CD14-positive monocyte (primary cell): ENCODE data around the gene SKOR1. TPM values are rescaled to one million over a fixed set of nuclear protein-coding genes. Genes with fewer than 3 reads are reported as not detected.

Experiments used
- DNase-seq, 3 donors: peaks; one replicate each; pipeline ENCODE4 v3.0.0-alpha.2; 2011 to 2022
- H2AFZ ChIP-seq: 2 replicates; pipeline ENCODE4 v1.6.0; 2012; ENCODE audit warnings: mild to moderate bottlenecking, low read depth, low read length, inconsistent platforms; ENCODE audit not compliant: insufficient read depth, poor library complexity, severe bottlenecking
- H3K27ac ChIP-seq, 2 donors: 1 replicate in 1 of 2; 2 replicates in 1 of 2; pipeline ENCODE4 v1.5.1; 2012 to 2013; ENCODE audit warnings: low read length in 2 of 2, control low read depth in 1 of 2, inconsistent platforms in 1 of 2, low read depth in 1 of 2, mild to moderate bottlenecking in 1 of 2
- H3K27me3 ChIP-seq, 2 donors: one replicate each; pipeline versions ENCODE4 v1.6.0 to v1.6.1; 2011 to 2013; ENCODE audit warnings: low read length in 2 of 2; ENCODE audit not compliant: control insufficient read depth in 2 of 2, insufficient read depth in 2 of 2
- H3K36me3 ChIP-seq, 2 donors: replicated peaks in 1 of 2; 1 replicate in 1 of 2; 2 replicates in 1 of 2; pipeline versions ENCODE4 v1.5.1 to v1.6.1; 2012 to 2013; ENCODE audit warnings: low read length in 2 of 2, control low read depth in 1 of 2, inconsistent platforms in 1 of 2, mild to moderate bottlenecking in 1 of 2; ENCODE audit not compliant: insufficient read depth in 2 of 2, control insufficient read depth in 1 of 2
- H3K4me1 ChIP-seq, 2 donors: 1 replicate in 1 of 2; 2 replicates in 1 of 2; pipeline versions ENCODE4 v1.5.1 to v1.6.1; 2012 to 2013; ENCODE audit warnings: low read length in 2 of 2, control low read depth in 1 of 2, inconsistent platforms in 1 of 2, mild to moderate bottlenecking in 1 of 2, moderate library complexity in 1 of 2; ENCODE audit not compliant: insufficient read depth in 2 of 2, control insufficient read depth in 1 of 2
- H3K4me2 ChIP-seq: replicated peaks from 2 replicates; pipeline ENCODE3; 2012; ENCODE audit warnings: low read length, moderate library complexity, mild to moderate bottlenecking; ENCODE audit not compliant: poor library complexity, severe bottlenecking; ENCODE audit errors: extremely low read depth
- H3K4me3 ChIP-seq, 3 experiments: fragments of 200-600 bp in 1 of 3; sonication (generic) in 1 of 3; replicated peaks in 1 of 3; 1 replicate in 2 of 3; 2 replicates in 1 of 3; pipeline ENCODE4 v1.5.1; 2011 to 2013; ENCODE audit warnings: low read length in 3 of 3, mild to moderate bottlenecking in 3 of 3, control low read depth in 2 of 3, low read depth in 2 of 3, inconsistent platforms in 1 of 3, moderate library complexity in 1 of 3
- H3K79me2 ChIP-seq: 2 replicates; pipeline ENCODE4 v1.6.0; 2012; ENCODE audit warnings: mild to moderate bottlenecking, control low read depth, inconsistent platforms, low read length, moderate library complexity; ENCODE audit not compliant: insufficient read depth
- H3K9ac ChIP-seq: 2 replicates; pipeline ENCODE4 v1.6.0; 2017; ENCODE audit warnings: low read length, mild to moderate bottlenecking; ENCODE audit not compliant: insufficient read depth, poor library complexity, severe bottlenecking
- H3K9me3 ChIP-seq, 2 donors: replicated peaks in 1 of 2; 1 replicate in 1 of 2; 2 replicates in 1 of 2; pipeline versions ENCODE4 v1.5.1 to v1.6.1; 2012 to 2013; ENCODE audit warnings: low read length in 2 of 2, control low read depth in 1 of 2; ENCODE audit not compliant: control insufficient read depth in 1 of 2, insufficient read depth in 1 of 2
- H4K20me1 ChIP-seq: 2 replicates; pipeline ENCODE4 v1.6.0; 2012; ENCODE audit warnings: mild to moderate bottlenecking, low read length, control low read depth, moderate library complexity; ENCODE audit not compliant: insufficient read depth
- H3K27ac Mint-ChIP-seq, 7 donors: one replicate each; pipeline ENCODE4 v1.8.0; 2020; ENCODE audit warnings: mild to moderate bottlenecking in 7 of 7, mixed read lengths in 7 of 7, moderate library complexity in 6 of 7, inconsistent platforms in 2 of 7
- H3K27me3 Mint-ChIP-seq, 3 donors: one replicate each; pipeline ENCODE4 v1.8.0; 2021 to 2022; ENCODE audit warnings: low read depth in 3 of 3, mild to moderate bottlenecking in 3 of 3, mixed read lengths in 3 of 3, moderate library complexity in 3 of 3, inconsistent platforms in 1 of 3
- H3K36me3 Mint-ChIP-seq, 2 donors: one replicate each; pipeline ENCODE4 v1.8.0; 2020; ENCODE audit warnings: mixed read lengths in 2 of 2, inconsistent platforms in 1 of 2, mild to moderate bottlenecking in 1 of 2
- H3K4me1 Mint-ChIP-seq: one replicate; pipeline ENCODE4 v1.8.0; 2020; ENCODE audit warnings: mild to moderate bottlenecking, mixed read lengths
- H3K4me3 Mint-ChIP-seq, 2 donors: one replicate each; pipeline ENCODE4 v1.8.0; 2020; ENCODE audit warnings: mild to moderate bottlenecking in 2 of 2, mixed read lengths in 2 of 2, moderate library complexity in 1 of 2
- H3K9me3 Mint-ChIP-seq, 7 donors: one replicate each; pipeline ENCODE4 v1.8.0; 2020 to 2022; ENCODE audit warnings: mixed read lengths in 7 of 7, mild to moderate bottlenecking in 6 of 7, moderate library complexity in 6 of 7, inconsistent platforms in 2 of 7
- WGBS: methylation state at CpG from one replicate; pipeline ENCODE4 v1.1.5; 2013; ENCODE audit warnings: missing lambda C conversion rate; ENCODE audit not compliant: insufficient coverage; 5-methylcytosine and 5-hydroxymethylcytosine counted together
- intact Hi-C, 2 donors: fragments of 100-400 bp; cut with micrococcal nuclease; formaldehyde crosslinking; loops; one replicate each; pipeline versions ENCODE4 v1.15.0 to v1.15.1; 2023
- polyA plus RNA-seq, 3 donors: library from polyadenylated mRNA; depleted of rRNA in 1 of 3; unstranded in 2 of 3; stranded (reverse) in 1 of 3; fragments of 300-500 nt in 2 of 3; fragments of >200 nt in 1 of 3; fragmentation: Illumina TruSeq in 2 of 3; gene quantifications; 1 replicate in 2 of 3; 2 replicates in 1 of 3; pipeline ENCODE4 v1.2.3, GENCODE V29; 2012 to 2021
- TF ChIP-seq, protein P1 (sequence below): fragments of 200-600 bp; IDR thresholded peaks from one replicate; pipeline ENCODE4 v1.8.0; 2022; ENCODE audit warnings: antibody characterized with exemption, mild to moderate bottlenecking

SKOR1 gene
- polyA plus RNA-seq, 3 donors, result 0.23 TPM; not detected in 2

DNA sequence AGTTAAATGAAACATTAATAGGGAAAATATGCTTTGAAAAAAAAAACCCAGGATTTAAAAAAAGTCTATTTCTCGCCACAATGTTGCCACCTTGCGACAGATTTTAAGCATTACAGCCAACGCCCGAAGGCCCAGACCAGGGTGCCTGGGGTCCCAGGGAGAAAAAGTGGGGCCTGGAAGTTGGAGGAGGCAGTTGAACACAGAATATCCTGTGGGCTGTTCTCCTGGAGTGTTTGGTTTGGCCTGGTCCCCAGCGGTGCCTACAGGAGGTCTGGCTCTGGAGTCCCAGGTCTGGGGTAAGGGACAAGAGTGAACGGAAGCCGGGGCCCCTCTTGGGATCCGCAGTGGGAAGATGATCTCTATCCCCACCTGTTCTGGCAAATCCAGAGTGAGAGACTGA lies 11.2 kb downstream of the SKOR1 start:
- Histone ChIP-seq H3K9me3 (peaks cover 0 to 18% of the 10 kb centered on the region in 2 donors), H3K4me2 (peak overlapping the region; percentile 84), H4K20me1 (no peaks in the 10 kb centered on the region), H3K36me3 (no peaks in the 10 kb centered on the region), H3K27ac (no peak overlapping the region), H3K79me2 (no peaks in the 10 kb centered on the region), H3K4me1 (peaks cover 57 to 78% of the 10 kb centered on the region in 2 donors), H3K27me3 (peaks cover 41 to 52% of the 10 kb centered on the region in 2 donors), H2AFZ (no peak overlapping the region), H3K4me3 (peak overlapping the region in 1 of 3 experiments; percentile 71), H3K9ac (no peak overlapping the region)
- intact Hi-C loops, result loop anchor here (10.0 kb wide), 1 partner anchor 312 kb away; the partner anchor contains the start of gene C15orf61 (in 2 of the 2)
- peak in 2 of 3 donors; percentile 43 to 51 for DNase-seq
- 29% methylated on average over 7 of the region's 8 CpGs for WGBS
- peaks cover 9% of the 10 kb centered on the region in 2 donors for H3K36me3 Mint-ChIP-seq
- TF ChIP-seq, protein P1, sequence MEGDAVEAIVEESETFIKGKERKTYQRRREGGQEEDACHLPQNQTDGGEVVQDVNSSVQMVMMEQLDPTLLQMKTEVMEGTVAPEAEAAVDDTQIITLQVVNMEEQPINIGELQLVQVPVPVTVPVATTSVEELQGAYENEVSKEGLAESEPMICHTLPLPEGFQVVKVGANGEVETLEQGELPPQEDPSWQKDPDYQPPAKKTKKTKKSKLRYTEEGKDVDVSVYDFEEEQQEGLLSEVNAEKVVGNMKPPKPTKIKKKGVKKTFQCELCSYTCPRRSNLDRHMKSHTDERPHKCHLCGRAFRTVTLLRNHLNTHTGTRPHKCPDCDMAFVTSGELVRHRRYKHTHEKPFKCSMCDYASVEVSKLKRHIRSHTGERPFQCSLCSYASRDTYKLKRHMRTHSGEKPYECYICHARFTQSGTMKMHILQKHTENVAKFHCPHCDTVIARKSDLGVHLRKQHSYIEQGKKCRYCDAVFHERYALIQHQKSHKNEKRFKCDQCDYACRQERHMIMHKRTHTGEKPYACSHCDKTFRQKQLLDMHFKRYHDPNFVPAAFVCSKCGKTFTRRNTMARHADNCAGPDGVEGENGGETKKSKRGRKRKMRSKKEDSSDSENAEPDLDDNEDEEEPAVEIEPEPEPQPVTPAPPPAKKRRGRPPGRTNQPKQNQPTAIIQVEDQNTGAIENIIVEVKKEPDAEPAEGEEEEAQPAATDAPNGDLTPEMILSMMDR, result peak; percentile 92
- H3K4me1 Mint-ChIP-seq, result peaks cover 69% of the 10 kb centered on the region
- H3K27ac Mint-ChIP-seq, result no peak overlapping the region
- H3K9me3 Mint-ChIP-seq, result peaks cover 0 to 20% (median 6%) of the 10 kb centered on the region in 7 donors
- peak overlapping the region; percentile 79 to 92 for H3K4me3 Mint-ChIP-seq
- H3K27me3 Mint-ChIP-seq, result peaks cover 48 to 63% (median 55%) of the 10 kb centered on the region in 3 donors

DNA sequence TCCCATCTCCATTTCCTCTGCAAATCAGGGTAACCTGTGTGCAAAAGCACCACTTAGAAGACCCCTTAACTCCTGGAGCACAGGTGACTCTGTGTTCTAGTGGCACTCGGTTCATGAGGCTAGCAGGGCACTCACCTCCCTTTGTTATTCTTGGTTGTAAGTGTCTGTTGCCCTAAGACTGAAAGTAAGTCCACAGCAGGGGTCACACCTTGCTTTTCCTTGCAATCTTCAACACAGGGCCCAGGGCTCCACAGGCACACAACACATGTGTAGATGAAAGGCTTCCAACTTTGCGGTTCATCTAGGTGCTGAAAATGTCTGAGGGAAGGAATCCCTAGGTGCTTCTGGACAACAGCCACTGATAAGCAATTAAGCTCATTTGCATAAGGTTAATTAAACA lies 11.6 kb downstream of the SKOR1 start:
- TF ChIP-seq, protein P1, result no peak
- Histone ChIP-seq H3K9me3 (peaks cover 0 to 16% of the 10 kb centered on the region in 2 donors), H2AFZ (no peak overlapping the region), H4K20me1 (no peaks in the 10 kb centered on the region), H3K4me1 (peaks cover 58 to 82% of the 10 kb centered on the region in 2 donors), H3K4me2 (no peak overlapping the region), H3K79me2 (no peaks in the 10 kb centered on the region), H3K36me3 (no peaks in the 10 kb centered on the region), H3K27me3 (peaks cover 37 to 47% of the 10 kb centered on the region in 2 donors), H3K4me3 (no peak overlapping the region), H3K27ac (no peak overlapping the region), H3K9ac (no peak overlapping the region)
- peaks cover 43 to 58% (median 50%) of the 10 kb centered on the region in 3 donors for H3K27me3 Mint-ChIP-seq
- DNase-seq, result no peak
- no peak overlapping the region for H3K4me3 Mint-ChIP-seq
- H3K36me3 Mint-ChIP-seq, result peaks cover 9% of the 10 kb centered on the region in 2 donors
- peaks cover 72% of the 10 kb centered on the region for H3K4me1 Mint-ChIP-seq
- 80% methylated on average over 1 of the region's 2 CpGs for WGBS
- no peak overlapping the region for H3K27ac Mint-ChIP-seq
- peaks cover 0 to 20% (median 6%) of the 10 kb centered on the region in 7 donors for H3K9me3 Mint-ChIP-seq
- intact Hi-C loops, result loop anchor here (10.0 kb wide), 1 partner anchor 312 kb away; the partner anchor contains the start of gene C15orf61 (in 2 of the 2)
